Measurements from ENCODE around the gene MARCHF10. TPM values are rescaled to one million over a fixed set of nuclear protein-coding genes. Genes with fewer than 3 reads are reported as not detected.

MARCHF10 gene
- total RNA-seq, 2 donors from 2014 or later, result not detected

GRCh38 chr17:62727916-62728672 lies 80.0 kb downstream of the MARCHF10 start:
- no peak for DNase-seq (ENCODE audit: low spot score)
- H3K36me3 ChIP-seq, result no peaks in the 10 kb centered on the region
- no peaks in the 10 kb centered on the region for H3K27me3 ChIP-seq

GRCh38 chr17:62725791-62726249 lies 82.3 kb downstream of the MARCHF10 start:
- TF ChIP-seq CTCF (IDR thresholded peaks at IDR 0.05), result no peak
- Histone ChIP-seq H3K4me3 (no peak overlapping the region), H3K36me3 (no peaks in the 10 kb centered on the region), H3K27me3 (no peaks in the 10 kb centered on the region), H3K9me3 (no peaks in the 10 kb centered on the region), H3K27ac (no peak overlapping the region), H3K4me1 (no peaks in the 10 kb centered on the region)
- no peak for DNase-seq (ENCODE audit: low spot score)

More at GRCh38 chr17:62727916-62728672, 80.0 kb downstream of the MARCHF10 start:
- Histone ChIP-seq H3K27ac (no peak overlapping the region), H3K4me1 (no peaks in the 10 kb centered on the region), H3K9me3 (no peaks in the 10 kb centered on the region), H3K4me3 (no peak overlapping the region)
- peak in 1 of 2 donors; percentile 43 for TF ChIP-seq CTCF (IDR thresholded peaks at IDR 0.05)

GRCh38 chr17:62724398-62725146 lies 83.5 kb downstream of the MARCHF10 start:
- Histone ChIP-seq H3K27me3 (no peaks in the 10 kb centered on the region), H3K9me3 (no peaks in the 10 kb centered on the region), H3K4me1 (no peaks in the 10 kb centered on the region), H3K27ac (no peak overlapping the region), H3K36me3 (no peaks in the 10 kb centered on the region), H3K4me3 (no peak overlapping the region)
- TF ChIP-seq CTCF (IDR thresholded peaks at IDR 0.05), result no peak
- DNase-seq (ENCODE audit: low spot score), result no peak

GRCh38 chr17:62723842-62724241 lies 84.3 kb downstream of the MARCHF10 start:
- no peaks in the 10 kb centered on the region for H3K27me3 ChIP-seq
- DNase-seq (ENCODE audit: low spot score), result no peak
- no peak overlapping the region for H3K4me3 ChIP-seq
- no peak overlapping the region for H3K27ac ChIP-seq
- H3K36me3 ChIP-seq, result no peaks in the 10 kb centered on the region
- TF ChIP-seq CTCF (IDR thresholded peaks at IDR 0.05), result no peak
- no peaks in the 10 kb centered on the region for H3K4me1 ChIP-seq
- H3K9me3 ChIP-seq, result no peaks in the 10 kb centered on the region

- no peak for TF ChIP-seq CTCF (IDR thresholded peaks at IDR 0.05)
These were observed 85.5 kb downstream of the MARCHF10 start for GRCh38 chr17:62722625-62723024.

More at GRCh38 chr17:62722625-62723024, 85.5 kb downstream of the MARCHF10 start:
- Histone ChIP-seq H3K4me1 (no peaks in the 10 kb centered on the region), H3K36me3 (no peaks in the 10 kb centered on the region), H3K27ac (no peak overlapping the region), H3K4me3 (no peak overlapping the region), H3K27me3 (no peaks in the 10 kb centered on the region), H3K9me3 (no peaks in the 10 kb centered on the region)
- DNase-seq (ENCODE audit: low spot score), result no peak

Data from right atrium auricular region (tissue), 2 donors.